NCI-H1436 treated with DMSO at 0.1 percent for 48 hours (cell line): ENCODE measurements around the gene DAGLB.
"Not testable (repeated sequence)": the region's sequence is repeated elsewhere in the genome, so short reads cannot be mapped to it uniquely, and the experiment has no call there.

ENCODE experiments used
- DNase-seq: peaks from one replicate; lab custom pipeline; 2025; lab: John Stamatoyannopoulos, UW

Gene DAGLB

GRCh38 chr7:6430974-6431373 lies 16.8 kb downstream of the DAGLB start:
- DNase-seq: no peak

GRCh38 chr7:6430271-6430940 lies 17.3 kb downstream of the DAGLB start:
- DNase-seq: no peak

GRCh38 chr7:6425948-6426347 lies 21.8 kb downstream of the DAGLB start:
- DNase-seq: no peak

- no peak for DNase-seq
These were observed 23.6 kb downstream of the DAGLB start for GRCh38 chr7:6423942-6424701.

GRCh38 chr7:6422926-6423632 lies 24.7 kb downstream of the DAGLB start:
- DNase-seq: no peak

DNA sequence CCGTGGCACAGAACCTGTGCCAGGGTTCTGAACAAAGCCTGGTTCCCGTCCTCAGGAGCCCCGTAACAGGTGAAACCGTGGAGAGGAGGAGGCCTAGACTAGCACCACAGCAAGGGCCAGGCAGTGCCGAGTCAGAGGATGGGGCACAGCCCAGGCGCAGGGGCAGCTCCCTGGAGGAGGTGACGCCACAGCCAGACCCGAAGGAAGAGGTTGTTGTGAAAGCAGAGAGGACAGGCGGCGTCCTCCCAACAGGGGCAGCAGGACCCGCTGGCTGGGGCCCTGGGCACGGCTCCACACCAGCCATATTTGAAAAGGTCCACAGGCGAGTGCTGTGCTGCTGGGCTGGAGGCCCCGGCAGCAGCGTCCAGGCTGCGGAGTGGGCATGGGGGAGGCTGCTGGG lies 25.7 kb downstream of the DAGLB start:
- no peak for DNase-seq

DNA sequence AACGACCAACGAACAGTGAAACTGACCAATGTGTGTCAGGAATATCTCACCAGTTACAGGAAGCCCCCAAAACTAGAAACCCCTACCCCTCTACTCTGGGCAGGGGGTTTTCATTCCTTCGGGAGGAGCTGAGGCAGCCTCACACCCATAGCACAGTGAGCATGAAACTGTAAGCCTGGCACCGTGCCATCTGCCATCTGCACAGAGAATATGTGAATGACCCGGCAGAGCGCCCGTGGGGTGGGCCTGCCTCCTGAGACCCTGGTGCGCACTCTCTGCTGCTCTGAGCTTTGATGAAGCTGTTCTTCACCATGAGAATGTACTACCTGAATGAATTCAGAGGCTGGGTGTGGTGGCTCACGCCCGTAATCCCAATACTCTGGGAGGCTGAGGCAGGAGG lies 27.1 kb downstream of the DAGLB start:
- DNase-seq: no peak

- no peak for DNase-seq
These were observed 28.4 kb downstream of the DAGLB start for GRCh38 chr7:6419310-6419773.

DNA sequence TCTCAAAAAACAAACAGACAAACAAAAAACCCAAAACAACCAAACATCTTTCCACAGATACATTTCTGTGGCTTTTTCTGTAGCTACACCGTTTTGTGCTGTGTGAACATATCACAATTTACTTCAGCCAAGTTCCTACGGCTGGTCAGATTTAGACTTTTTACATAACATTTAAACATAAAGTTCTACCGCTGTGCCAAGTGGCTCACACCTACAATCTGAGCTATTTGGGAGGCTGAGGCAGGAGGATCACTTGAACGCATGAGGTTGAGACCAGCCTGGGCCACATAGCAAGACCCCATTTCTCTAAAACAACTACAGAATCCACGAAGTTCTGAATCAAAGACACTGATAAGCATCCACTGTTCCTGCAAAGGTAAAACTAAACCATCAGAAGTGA lies 30.3 kb downstream of the DAGLB start:
- no peak for DNase-seq

DNA sequence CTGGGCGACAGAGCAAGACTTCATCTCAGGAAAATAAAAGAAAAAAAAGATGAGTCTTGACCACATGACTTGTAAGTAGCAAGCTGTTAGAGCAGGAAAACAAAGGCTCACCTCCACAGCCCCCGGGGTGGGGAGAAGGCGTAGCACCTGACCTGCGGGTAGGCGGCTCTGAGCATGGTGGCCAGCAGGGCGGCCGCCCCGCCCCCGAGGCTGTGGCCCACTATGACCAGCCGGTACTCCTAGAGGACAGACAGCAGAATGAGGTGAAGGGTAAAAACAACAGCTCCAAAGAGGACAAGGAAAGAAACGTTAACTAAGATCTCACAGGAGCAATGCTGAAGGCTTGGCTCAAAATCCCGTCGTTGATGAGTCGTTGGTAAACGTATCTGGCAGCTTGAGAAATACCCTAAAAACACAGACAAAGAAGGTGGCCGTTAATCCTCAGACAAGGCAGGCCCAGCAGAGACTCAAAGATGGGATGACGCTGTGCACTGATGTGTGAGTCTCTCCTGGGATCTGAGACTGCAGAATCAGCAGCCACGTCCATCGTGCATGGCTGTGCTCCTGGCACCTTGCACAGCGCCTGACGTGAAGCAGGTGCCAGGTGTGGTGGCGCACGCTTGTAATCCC lies 31.1 kb downstream of the DAGLB start:
- DNase-seq: no peak

DNA sequence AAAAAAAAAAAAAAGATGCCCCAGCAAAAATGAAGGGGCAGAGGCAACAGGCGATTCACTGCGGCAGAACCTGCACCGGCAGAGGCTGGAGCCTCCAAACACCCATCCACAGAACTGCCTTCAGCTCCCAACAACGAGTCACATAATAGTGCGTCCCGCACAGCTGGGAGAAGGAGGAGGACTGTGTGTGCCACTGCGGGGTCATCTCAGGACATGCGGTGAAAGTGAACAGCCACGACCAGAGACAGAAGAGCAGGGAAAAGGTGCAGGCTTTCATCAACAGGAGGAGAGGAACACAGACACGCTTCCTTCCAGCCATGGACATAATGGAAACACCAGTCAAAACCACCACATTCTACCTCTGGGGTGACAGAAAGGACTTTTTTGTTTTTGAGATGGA lies 34.1 kb downstream of the DAGLB start:
- no peak for DNase-seq

DNA sequence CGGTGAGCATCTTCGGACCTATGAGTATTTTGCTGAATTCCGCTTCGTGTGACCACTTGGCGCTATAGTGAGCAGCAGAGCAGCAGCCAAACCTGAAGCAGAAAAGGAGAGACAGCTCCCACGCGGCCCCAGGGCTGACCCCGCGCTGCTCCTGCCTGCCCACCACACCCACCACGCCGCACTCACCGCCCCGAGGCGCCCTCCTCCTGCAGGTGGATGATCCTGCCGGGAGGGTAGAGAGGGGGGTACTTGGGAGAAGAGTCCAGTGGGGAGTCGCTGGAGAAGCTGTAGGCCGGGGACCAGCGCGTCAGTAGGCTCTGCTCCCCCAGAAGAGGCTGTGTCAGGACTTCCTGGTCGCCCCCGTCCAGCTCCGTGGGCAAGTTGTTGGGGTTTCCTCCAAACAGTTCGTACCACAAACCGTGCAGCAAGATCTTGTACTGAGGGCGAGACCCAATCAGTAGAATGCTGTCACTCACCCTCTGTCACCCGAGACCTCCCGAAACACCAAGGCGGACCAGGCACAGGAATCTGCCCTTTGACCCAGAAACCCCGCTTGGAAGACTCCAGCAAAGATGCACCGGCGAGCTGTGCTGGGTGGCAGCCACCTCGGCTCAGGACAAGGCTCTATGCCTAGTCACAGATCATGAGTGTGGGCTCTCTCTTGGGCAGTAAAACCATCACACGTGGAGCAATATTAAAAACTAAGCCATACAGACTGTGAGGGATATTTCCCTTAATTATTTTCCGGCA lies 37.6 kb downstream of the DAGLB start:
- no peak for DNase-seq

GRCh38 chr7:6409091-6409490 lies 38.7 kb downstream of the DAGLB start:
- DNase-seq: no peak

- DNase-seq: no peak
These were observed 40.3 kb downstream of the DAGLB start for GRCh38 chr7:6407434-6407833.

DNA sequence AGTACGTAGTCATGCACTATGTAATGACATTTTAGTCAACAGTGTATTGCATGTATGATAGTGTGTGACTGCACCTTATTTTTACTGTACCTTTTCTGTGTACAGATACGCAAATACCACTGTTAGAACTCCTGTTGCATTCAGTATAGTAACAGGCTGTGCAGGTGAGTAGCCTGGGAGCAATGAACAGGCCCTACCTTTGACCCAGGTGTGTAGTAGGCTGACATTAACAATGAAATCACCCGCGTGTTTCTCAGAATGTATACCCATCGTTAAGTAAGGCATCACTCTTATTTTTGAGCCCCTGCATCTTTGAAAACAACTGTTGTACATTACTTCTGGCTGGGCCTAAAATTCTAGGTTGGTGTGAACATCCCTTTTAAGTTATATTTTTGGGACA lies 41.6 kb downstream of the DAGLB start:
- DNase-seq: no peak

DNA sequence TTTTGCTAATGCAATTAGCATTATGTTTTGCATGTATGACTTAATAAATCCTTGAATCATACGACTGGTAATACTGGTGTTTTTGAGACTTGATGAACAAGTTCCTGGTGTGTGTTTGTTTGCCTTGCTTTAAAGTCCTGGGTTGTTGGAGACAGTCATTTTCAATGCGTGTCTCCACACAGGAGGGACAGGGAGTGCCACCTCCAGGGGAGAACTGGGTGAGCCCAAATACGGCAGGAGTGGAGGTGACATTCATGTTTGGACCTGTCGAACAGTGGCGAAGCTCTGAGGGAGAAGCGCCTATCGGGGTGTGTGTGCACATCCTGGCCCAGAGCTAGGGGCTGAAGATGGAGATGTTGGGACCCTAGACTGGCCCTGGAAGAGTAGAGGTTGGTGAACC lies 43.8 kb downstream of the DAGLB start:
- DNase-seq: no peak

DNA sequence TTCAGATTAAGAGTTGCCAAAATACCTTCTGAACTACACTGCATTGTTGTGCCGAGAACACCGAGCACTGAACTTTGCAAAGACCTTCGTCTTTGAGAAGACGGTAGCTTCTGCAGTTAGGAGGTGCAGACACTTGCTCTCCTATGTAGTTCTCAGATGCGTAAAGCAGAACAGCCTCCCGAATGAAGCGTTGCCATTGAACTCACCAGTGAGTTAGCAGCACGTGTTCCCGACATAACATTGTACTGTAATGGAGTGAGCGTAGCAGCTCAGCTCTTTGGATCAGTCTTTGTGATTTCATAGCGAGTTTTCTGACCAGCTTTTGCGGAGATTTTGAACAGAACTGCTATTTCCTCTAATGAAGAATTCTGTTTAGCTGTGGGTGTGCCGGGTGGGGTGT lies 45.0 kb downstream of the DAGLB start:
- no peak for DNase-seq

DNA sequence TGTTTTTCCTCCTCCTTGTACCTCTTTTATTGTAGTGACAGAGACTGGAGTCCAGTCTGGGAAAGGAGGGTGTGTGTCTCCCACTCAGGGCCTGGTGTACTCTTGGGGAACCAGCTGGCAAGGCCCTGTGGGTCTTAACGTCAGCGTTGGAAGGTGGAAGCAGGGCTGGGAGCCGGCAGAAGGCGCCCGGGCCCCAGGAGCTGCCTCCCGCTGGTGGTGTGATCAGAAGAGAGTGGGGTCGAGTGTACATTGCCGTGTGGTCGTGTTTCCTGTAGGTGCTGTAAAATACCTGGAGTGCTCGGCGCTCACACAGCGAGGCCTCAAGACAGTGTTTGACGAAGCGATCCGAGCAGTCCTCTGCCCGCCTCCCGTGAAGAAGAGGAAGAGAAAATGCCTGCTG lies 45.7 kb downstream of the DAGLB start:
- no peak for DNase-seq

DNA sequence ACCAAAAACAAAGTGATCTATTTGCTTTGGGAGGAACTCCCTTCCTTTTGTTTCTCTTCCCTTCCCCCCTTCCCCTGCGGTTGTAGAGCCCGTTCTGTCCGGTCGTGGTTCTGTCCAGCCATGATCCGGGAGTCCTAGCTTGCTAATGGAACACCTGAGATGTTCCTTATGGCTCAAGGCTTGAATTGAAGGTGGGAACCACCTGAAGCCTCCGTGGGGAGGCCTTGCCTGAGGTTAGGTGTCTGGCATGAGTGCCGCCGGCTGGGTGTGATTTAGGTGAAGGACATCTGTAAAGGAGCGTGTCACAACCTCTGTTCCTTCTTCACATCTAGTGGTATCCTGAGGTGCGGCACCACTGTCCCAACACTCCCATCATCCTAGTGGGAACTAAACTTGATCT lies 46.2 kb downstream of the DAGLB start:
- no peak for DNase-seq

GRCh38 chr7:6400243-6401105 lies 47.3 kb downstream of the DAGLB start:
- not testable (repeated sequence) for DNase-seq

DNA sequence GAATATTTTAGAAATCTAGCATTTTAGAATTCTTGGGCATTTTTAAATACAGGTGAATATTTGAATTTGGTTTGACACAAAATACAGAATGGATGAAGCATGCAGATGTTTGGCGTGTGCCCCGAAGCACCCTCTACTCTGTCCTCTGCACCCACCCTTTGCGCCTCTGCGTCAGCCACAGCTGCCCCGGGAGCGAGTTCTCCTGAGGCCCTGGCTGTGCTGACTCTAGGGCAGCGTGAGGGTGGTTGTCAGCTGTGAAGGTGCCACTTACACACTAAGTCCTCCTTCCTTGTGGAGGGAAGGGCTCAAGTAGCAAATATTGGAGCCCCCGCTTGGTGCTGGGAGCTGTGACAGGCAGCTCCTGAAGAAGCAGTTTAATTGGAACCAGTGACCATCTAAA lies 48.4 kb downstream of the DAGLB start:
- DNase-seq: no peak
